HK-2 (cell line): ENCODE measurements around the gene LGR5.

Experiments used
- DNase-seq: peaks from one replicate; pipeline ENCODE4 v3.0.0-alpha.2; 2018; ENCODE audit not compliant: unreplicated experiment

The LGR5 gene

DNA sequence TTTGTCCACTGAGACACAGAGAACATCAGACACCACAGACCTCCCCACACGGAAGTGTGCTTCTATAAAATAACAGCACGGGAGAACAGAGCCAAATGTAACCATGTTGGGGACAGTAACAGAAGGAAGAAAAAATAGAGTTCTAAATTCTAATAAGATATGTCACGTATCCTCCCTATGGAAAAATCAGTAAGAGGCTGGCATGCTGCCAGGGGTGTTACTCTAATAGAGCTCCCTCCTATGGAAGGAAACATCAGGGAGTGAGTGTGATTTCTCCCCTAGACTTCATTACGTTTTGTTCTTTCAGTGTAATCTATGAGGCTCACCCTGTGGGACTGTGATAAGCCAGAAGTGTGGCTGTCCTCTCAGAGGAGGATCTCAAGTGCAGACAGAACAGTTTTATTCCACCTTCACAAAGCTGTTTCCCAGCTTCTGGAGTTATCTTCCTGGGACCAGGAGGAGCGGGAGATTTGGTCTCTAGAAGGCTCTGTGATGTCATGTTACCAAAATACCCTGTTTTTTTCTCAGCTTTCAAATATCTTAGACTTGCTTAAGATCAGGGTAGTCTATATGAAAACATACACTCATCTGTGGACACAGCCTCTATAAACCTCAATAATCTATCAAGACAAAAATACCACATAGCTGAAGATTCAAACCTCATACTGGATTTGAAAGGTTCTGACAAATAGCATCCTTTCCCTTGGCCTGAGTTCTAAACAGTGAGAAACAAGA, 154.8 kb downstream of the LGR5 start:
- no peak for DNase-seq

DNA sequence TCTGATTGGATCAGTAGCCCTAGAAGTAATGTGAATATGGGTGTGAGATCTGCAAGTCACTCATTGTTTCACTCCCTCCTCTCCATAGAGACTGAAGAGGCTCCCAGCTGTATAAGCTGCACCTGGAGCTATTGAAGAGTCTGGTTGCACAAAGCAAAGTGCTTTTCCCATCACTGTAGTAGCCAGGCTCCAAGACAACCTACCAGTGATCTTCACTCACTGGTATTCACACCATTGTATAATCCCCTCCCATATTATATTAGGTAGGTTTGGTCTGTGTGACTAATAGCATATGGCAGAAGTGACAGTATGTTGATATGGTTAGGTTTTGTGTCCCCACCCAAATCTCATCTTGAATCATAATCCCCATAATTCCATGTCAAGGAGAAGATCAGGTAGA, 159.6 kb downstream of the LGR5 start:
- no peak for DNase-seq

DNA sequence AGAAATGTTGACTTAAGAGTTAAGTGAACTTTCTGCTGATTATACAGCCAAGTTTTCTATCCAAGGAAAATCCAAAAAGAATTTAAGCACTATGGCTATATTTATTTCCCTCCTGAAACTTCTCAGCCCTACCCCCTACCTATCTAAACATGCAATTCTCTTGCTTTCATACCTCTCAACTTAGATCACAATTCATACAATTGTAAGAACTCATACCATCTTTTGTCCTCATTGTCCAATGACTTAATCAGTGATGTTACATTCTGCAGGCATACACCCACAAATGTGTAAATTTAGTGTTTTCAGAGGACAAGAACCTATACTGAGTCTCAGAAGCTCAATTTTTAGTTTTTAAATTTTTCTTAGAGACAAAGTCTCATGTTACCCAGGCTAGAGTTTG, 161.9 kb downstream of the LGR5 start:
- DNase-seq, result no peak

DNA sequence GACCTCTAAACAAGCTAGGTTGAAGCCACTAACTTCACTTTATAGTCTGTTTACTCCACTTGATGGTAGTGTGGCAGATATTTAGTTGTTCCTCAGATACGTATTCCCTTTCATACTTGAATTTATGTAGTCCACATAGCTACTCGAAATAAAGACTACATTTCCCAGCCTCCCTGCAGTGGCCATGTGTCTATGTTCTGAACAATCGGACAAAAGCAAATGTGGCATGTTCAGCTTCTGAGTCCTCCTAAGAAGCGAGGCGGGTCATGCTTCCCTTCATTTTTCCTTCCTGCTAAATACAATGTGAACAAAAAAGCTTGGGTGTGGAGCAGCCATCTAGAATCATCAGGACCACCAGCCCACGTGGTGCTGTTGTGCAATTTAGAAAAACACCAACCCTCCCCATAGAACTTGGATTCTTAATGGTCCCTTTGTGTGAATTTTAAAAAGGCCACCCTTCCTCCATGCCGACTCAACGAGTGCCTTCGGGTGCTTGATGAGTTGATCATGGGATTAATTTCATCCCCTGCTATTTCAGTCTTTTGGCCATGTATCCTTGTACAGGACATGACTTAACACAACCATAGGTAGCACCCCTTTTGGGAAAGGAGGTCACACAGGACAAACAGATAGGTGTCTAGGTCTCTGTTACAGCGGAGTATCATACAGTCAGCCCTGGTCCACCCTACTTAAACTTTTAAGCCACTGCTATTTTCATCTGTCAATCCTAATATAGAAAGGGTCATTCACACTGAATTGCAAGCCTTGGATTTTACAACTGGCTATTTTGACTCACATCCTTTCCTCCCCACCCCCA, 163.4 kb downstream of the LGR5 start:
- DNase-seq, result no peak

DNA sequence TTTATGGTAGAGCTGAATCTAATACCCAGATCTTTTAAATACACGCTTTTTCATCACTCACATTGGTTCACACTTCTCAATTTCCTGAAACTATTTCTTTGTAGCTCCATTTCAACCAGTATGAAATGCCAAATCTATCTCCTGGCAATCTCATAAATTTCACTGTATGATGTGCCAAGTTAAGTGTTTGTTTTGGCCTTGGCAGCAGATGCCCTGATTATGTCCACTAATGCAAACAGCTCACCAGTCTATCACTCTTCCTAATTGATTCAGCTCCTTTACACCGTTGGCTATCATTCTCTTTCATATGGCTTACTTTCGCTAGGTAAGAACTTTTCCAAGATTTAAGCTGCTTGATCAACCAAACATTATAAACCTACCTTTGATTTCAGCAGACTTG, 165.4 kb downstream of the LGR5 start:
- no peak for DNase-seq

DNA sequence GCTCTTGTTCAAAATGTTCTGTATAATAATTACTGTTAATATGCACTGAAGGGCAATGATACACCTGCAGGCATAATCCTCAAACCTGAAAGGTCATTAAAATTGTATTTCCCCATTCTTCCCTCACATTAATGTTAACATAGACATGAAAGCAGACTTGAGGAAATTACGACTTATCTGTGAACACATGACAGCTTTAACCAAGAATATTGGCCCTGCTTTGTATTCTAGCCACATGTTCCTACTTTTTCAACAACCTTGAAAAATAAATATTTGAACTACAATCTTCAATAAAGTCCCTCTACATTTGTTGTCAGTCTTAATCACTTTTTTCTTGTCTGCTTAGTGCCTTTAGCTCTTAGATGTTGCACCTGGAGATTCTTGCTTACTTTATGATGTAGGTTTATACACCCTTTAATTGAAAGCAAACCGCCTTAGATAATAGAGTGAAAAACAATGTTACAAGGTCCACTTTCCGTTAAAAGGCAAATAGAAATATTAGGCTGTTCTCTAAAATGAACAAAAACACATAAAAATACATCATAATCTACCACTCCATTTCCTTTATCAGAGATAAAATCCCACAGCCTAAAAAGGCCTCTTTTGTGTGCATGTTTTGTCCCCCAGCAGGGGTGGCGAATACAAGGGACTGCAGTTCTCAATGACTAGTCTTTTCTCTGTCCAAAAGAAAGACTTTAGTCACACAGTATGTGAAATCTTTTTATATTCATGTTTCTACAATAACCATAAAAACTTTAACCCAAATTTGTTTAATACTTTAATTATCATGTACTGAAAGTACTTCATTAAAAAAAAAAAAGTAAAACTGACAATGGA, 168.1 kb downstream of the LGR5 start:
- no peak for DNase-seq

DNA sequence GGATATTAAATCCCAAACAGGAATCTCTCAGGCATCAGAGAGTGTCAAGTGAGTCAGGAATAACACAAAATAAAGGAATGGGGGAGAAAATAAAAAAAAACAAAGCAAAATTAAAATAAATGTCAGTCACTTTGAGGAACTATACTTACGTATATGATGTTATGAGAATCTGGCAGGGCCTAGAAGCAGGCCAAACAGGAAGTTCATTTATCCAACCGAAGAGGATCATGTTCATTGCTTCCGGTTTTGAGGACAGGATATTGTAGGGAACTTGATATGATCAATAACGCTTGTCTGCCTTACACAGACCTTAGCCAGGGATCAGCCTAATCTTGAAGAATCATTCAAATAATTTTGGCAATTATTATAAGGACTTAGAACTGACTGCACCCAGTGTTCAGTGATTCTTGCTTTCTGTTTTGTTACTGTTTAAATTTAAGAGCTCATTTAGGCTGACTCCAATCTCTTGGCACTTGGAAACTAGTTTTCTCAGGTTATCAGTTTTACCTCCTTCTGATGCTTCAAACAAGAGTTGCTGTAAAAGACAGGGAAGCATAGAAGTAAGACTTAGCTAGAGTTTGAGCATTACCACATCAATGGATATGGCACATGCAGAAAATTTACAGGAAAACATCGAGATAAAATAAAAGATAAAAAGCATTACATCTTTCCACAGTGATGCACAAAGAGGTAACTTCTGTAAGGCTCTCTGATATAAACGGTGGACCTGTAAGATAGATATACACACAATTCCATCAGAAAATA, 170.6 kb downstream of the LGR5 start:
- DNase-seq, result no peak

DNA sequence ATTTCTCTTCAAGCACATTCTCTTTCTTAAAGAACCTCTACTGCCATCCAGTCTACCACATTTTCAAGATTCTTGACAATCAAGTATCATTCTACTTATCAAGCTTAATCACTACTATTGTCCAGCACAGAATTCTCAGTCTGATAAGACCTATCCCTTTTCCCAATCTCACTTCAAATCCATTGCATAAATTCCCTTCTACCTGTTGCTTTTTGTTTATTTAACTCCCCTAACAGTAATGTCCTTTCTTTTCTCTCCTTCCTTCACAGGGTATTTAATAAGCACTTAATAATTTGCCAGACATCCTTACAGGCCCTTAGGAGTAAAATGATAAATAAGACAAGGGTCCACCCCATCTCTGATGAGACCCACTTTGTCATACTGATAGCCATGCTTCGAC, 182.3 kb downstream of the LGR5 start:
- DNase-seq, result no peak

DNA sequence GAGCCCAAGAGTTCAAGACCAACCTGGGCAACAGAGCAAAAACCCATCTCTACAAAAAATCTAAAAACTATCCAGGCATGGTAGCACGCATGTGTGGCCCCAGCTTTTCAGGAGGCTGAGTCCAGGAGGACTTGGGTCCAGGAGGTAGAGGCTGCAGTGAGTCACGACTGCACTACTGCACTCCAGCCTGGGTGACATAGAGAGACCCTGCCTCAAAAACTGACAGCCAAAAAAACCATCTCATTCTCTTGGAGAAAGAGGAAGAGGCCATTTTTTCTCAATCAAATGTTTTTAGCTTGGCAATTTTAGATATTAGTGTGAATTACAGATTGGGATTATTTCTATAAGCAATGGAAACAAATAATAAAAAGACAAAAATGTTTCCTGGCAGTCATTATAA, 185.9 kb downstream of the LGR5 start:
- no peak for DNase-seq

DNA sequence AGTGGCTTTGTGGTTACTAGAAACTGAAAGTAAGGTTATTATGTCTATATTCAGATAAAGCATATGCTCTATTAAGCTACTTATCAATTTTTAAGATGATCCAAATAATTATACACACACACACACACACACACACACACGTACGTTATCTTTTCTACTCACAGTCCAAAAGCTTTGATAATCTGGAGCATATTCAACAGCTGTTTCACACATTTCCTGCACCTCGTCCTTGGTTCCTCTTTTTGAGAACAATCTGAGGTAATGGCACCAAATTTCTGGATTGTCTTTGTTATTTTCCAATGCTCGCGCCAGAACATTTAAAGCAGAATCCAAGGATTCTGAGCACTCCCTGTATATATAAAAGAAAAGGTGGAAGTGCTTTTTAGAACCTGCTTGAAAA, 186.5 kb downstream of the LGR5 start:
- no peak for DNase-seq

DNA sequence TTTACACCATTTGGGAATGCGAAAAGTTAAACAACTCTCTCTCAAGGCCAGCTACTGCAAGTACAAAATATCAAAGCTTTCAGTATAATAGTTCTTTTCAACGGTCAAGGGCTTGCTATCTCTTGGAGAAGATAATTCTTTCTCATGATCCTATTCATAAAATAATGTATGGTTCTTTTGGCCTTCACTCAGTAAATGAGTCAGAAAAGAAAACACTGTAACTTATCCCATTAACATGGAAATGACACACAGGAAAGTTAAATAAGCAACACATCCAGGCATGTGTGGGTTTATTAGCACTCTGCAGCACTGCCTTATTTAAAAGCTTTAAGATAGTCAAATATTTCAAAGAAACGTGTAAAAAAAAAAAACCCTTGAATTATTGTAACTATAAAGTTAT, 187.2 kb downstream of the LGR5 start:
- DNase-seq, result no peak

DNA sequence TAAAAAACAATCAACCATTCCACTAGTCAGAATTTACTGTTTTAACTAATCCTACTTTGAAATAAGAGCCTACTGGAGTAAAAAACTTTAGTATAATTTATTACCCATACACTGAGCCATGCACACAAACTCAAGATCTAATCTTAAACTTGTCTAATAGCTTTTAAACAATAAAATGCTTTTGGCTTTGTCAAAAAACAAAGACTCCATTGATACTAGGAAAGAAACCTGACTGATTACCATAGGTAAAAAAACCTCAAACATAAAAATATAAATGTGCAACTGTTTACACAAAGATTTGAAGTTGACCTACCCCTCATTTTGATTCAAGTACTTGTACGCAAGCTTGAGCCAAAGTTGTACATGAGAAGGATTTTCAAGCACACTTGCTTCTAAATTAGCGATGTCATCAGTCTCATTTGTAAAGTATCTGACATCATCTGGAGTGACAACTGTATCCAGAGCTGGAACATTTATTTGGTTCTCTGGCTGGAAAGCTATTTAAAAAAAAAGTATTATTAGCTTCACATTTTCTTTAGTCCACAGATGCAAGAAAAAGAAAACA, 187.9 kb downstream of the LGR5 start:
- DNase-seq, result no peak
